Vagina (tissue), 2 donors: Measurements from ENCODE around the gene SPATA9.

ENCODE experiments used
- POLR2A ChIP-seq, 2 donors: fragments of 450-650 bp; IDR thresholded peaks; one replicate each; pipeline ENCODE4 v1.6.1; 2017; ENCODE audit warnings: antibody characterized with exemption in 2 of 2, mild to moderate bottlenecking in 2 of 2, moderate library complexity in 2 of 2
- POLR2AphosphoS5 ChIP-seq, 2 donors: sonication (generic); formaldehyde crosslinking; IDR thresholded peaks; one replicate each; pipeline ENCODE4 v1.9.0; 2017; ENCODE audit warnings: antibody characterized with exemption in 2 of 2, mild to moderate bottlenecking in 2 of 2, low read depth in 1 of 2; ENCODE audit not compliant: insufficient read depth in 1 of 2
- TF ChIP-seq, protein P1 (sequence below), 3 experiments: fragments of 450-650 bp in 2 of 3; fragments of 200-600 bp in 1 of 3; sonication (generic) in 1 of 3; IDR thresholded peaks; one replicate each; pipeline ENCODE4 v1.5.1; 2017 to 2019; ENCODE audit warnings: antibody characterized with exemption in 3 of 3, mild to moderate bottlenecking in 2 of 3, moderate library complexity in 2 of 3

DNA sequence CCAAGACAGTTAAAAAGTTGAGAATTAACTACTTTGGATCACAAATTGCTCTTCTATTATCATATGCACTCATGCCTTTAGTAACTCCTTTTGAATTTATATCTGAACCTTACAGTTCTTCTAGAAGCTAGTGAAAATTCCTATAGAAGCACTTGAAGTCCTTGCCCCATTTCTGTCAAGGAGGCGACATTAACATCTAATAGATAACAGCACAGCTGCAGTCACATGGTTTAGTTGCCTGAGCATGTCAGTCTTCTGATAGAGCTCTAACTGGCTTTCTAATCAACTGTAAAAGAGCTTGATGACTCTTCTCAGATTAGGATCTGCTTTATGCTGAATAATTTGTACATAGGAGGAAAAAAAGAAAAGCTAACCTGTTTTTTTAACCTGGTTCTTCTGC lies 27.2 kb downstream of the SPATA9 start:
- no peak for TF ChIP-seq POLR2AphosphoS5 (IDR thresholded peaks at IDR 0.05; ENCODE audit: insufficient read depth in 1 of 2, low read depth in 1 of 2)
- TF ChIP-seq, protein P1, sequence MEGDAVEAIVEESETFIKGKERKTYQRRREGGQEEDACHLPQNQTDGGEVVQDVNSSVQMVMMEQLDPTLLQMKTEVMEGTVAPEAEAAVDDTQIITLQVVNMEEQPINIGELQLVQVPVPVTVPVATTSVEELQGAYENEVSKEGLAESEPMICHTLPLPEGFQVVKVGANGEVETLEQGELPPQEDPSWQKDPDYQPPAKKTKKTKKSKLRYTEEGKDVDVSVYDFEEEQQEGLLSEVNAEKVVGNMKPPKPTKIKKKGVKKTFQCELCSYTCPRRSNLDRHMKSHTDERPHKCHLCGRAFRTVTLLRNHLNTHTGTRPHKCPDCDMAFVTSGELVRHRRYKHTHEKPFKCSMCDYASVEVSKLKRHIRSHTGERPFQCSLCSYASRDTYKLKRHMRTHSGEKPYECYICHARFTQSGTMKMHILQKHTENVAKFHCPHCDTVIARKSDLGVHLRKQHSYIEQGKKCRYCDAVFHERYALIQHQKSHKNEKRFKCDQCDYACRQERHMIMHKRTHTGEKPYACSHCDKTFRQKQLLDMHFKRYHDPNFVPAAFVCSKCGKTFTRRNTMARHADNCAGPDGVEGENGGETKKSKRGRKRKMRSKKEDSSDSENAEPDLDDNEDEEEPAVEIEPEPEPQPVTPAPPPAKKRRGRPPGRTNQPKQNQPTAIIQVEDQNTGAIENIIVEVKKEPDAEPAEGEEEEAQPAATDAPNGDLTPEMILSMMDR (IDR thresholded peaks at IDR 0.05), result no peak
- TF ChIP-seq POLR2A (IDR thresholded peaks at IDR 0.05), result no peak
